Ishikawa (cell line): Measurements from ENCODE around the gene CUL3.

Experiments
- CEBPB ChIP-seq: IDR thresholded peaks from 2 replicates; pipeline ENCODE4 v1.6.1; 2012
- CREB1 ChIP-seq: IDR thresholded peaks from 2 replicates; pipeline ENCODE4 v1.6.1; 2012; ENCODE audit warnings: low read depth
- EGR1 ChIP-seq: IDR thresholded peaks from 2 replicates; pipeline ENCODE4 v1.6.1; 2012
- EP300 ChIP-seq: IDR thresholded peaks from 2 replicates; pipeline ENCODE4 v1.6.1; 2012; ENCODE audit warnings: borderline replicate concordance
- FOXM1 ChIP-seq: IDR thresholded peaks from 2 replicates; pipeline ENCODE4 v1.6.1; 2012; ENCODE audit warnings: low read depth, borderline replicate concordance
- NFIC ChIP-seq: IDR thresholded peaks from 2 replicates; pipeline ENCODE4 v1.6.1; 2012
- RAD21 ChIP-seq: IDR thresholded peaks from 2 replicates; pipeline ENCODE4 v1.6.1; 2012; ENCODE audit warnings: low read depth
- REST ChIP-seq: IDR thresholded peaks from 2 replicates; pipeline ENCODE4 v1.6.1; 2012; ENCODE audit warnings: low read depth, mild to moderate bottlenecking
- TAF1 ChIP-seq: IDR thresholded peaks from 2 replicates; pipeline ENCODE4 v1.6.1; 2012; ENCODE audit warnings: low read depth, mild to moderate bottlenecking
- TCF12 ChIP-seq: IDR thresholded peaks from 2 replicates; pipeline ENCODE4 v1.6.1; 2012; ENCODE audit warnings: low read depth
- TEAD4 ChIP-seq: IDR thresholded peaks from 2 replicates; pipeline ENCODE4 v1.6.1; 2012
- USF1 ChIP-seq: IDR thresholded peaks from 2 replicates; pipeline ENCODE4 v1.6.1; 2012
- YY1 ChIP-seq: IDR thresholded peaks from 2 replicates; pipeline ENCODE4 v1.6.1; 2012; ENCODE audit warnings: low read depth
- ZBTB7A ChIP-seq: IDR thresholded peaks from 2 replicates; pipeline ENCODE4 v1.6.1; 2012; ENCODE audit warnings: low read depth
- TF ChIP-seq, protein P1 (sequence below): IDR thresholded peaks from 2 replicates; pipeline ENCODE4 v1.6.1; 2012

Gene CUL3

GRCh38 chr2:224436634-224437033, 148.5 kb downstream of the CUL3 start:
- TF ChIP-seq TAF1: no peak
- no peak for TF ChIP-seq REST
- no peak for TF ChIP-seq CREB1
- no peak for TF ChIP-seq ZBTB7A
- TF ChIP-seq YY1: no peak

GRCh38 chr2:224434618-224435017, 150.5 kb downstream of the CUL3 start:
- no peak for TF ChIP-seq ZBTB7A
- TF ChIP-seq TCF12: no peak
- no peak for TF ChIP-seq EGR1
- TF ChIP-seq CREB1: no peak
- no peak for TF ChIP-seq RAD21
- no peak for TF ChIP-seq FOXM1
- TF ChIP-seq CEBPB: no peak
- TF ChIP-seq REST: no peak
- TF ChIP-seq TEAD4: no peak
- TF ChIP-seq YY1: no peak
- no peak for TF ChIP-seq USF1
- TF ChIP-seq NFIC: no peak
- no peak for TF ChIP-seq TAF1
- TF ChIP-seq EP300: no peak
- TF ChIP-seq, protein P1, sequence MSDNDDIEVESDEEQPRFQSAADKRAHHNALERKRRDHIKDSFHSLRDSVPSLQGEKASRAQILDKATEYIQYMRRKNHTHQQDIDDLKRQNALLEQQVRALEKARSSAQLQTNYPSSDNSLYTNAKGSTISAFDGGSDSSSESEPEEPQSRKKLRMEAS: no peak

GRCh38 chr2:224433442-224433841, 151.7 kb downstream of the CUL3 start:
- no peak for TF ChIP-seq ZBTB7A
- no peak for TF ChIP-seq EGR1
- no peak for TF ChIP-seq NFIC
- no peak for TF ChIP-seq REST
- TF ChIP-seq RAD21: no peak
- TF ChIP-seq EP300: no peak
- no peak for TF ChIP-seq YY1
- TF ChIP-seq USF1: no peak
- no peak for TF ChIP-seq TEAD4
- TF ChIP-seq, protein P1: no peak
- TF ChIP-seq FOXM1: no peak
- TF ChIP-seq CREB1: no peak
- TF ChIP-seq CEBPB: no peak

- TF ChIP-seq NFIC (no peak), ZBTB7A (no peak), FOXM1 (no peak), CREB1 (no peak), RAD21 (no peak), REST (no peak), CEBPB (no peak), TCF12 (no peak), EGR1 (no peak), TAF1 (no peak), TEAD4 (no peak), YY1 (no peak), USF1 (no peak), EP300 (no peak)
- TF ChIP-seq, protein P1: no peak
Measured at GRCh38 chr2:224432003-224432579, 153.1 kb downstream of the CUL3 start.
